Kidney (tissue), 22 donors: ENCODE measurements around the gene PRKAA2. TPM values are rescaled to one million over a fixed set of nuclear protein-coding genes. Genes with fewer than 3 reads are reported as not detected.
"Not testable (repeated sequence)": the region's sequence is repeated elsewhere in the genome, so short reads cannot be mapped to it uniquely, and the experiment has no call there.

Source experiments
- DNase-seq, 5 donors: peaks; one replicate each; pipeline ENCODE4 v3.0.0-alpha.2; 2013 to 2020
- FAIRE-seq: peaks from 2 replicates; lab custom pipeline; 2012; peaks lifted over from hg19 to GRCh38; lab: Jason Lieb, UNC
- H3K27ac ChIP-seq, 2 donors: one replicate each; pipeline ENCODE4 v1.7.0; 2013; ENCODE audit warnings: low read depth in 2 of 2, low read length in 2 of 2, inconsistent platforms in 1 of 2
- H3K27me3 ChIP-seq: one replicate; pipeline ENCODE4 v1.7.1; 2013; ENCODE audit warnings: low read length, inconsistent platforms; ENCODE audit not compliant: control insufficient read depth, insufficient read depth
- H3K36me3 ChIP-seq, 3 donors: one replicate each; pipeline versions ENCODE4 v1.7.0 to v1.7.1; 2013; ENCODE audit warnings: low read length in 3 of 3, control low read depth in 1 of 3, inconsistent platforms in 1 of 3; ENCODE audit not compliant: insufficient read depth in 3 of 3, control insufficient read depth in 2 of 3
- H3K4me1 ChIP-seq, 3 donors: one replicate each; pipeline versions ENCODE4 v1.7.0 to v1.7.1; 2013; ENCODE audit warnings: low read length in 3 of 3, inconsistent platforms in 1 of 3, low read depth in 1 of 3; ENCODE audit not compliant: control insufficient read depth in 2 of 3, insufficient read depth in 2 of 3
- H3K4me3 ChIP-seq, 3 donors: one replicate each; pipeline versions ENCODE4 v1.7.0 to v1.8.1; 2013; ENCODE audit warnings: low read length in 3 of 3, control low read depth in 1 of 3, inconsistent platforms in 1 of 3
- H3K9ac ChIP-seq, 3 donors: one replicate each; pipeline versions ENCODE4 v1.7.0 to v1.7.1; 2013; ENCODE audit warnings: low read length in 3 of 3, control low read depth in 1 of 3, inconsistent platforms in 1 of 3
- H3K9me3 ChIP-seq, 3 donors: one replicate each; pipeline versions ENCODE4 v1.7.0 to v1.7.1; 2013; ENCODE audit warnings: low read length in 3 of 3, control low read depth in 1 of 3, inconsistent platforms in 1 of 3; ENCODE audit not compliant: control insufficient read depth in 2 of 3, insufficient read depth in 1 of 3
- CTCF ChIP-seq: IDR thresholded peaks from 3 replicates; pipeline ENCODE4 v1.5.1; 2012; ENCODE audit warnings: mild to moderate bottlenecking, moderate library complexity, borderline replicate concordance; ENCODE audit not compliant: insufficient read depth; ENCODE audit errors: extremely low read depth
- intact Hi-C: fragments of 100-400 bp; cut with DNase I; formaldehyde crosslinking; loops from one replicate; pipeline ENCODE4 v1.11.1; 2022
- long read RNA-seq, 10 donors: library from polyadenylated mRNA in 1 of 10; unstranded in 1 of 10; transcript quantifications; one replicate each; pipeline ENCODE4 v2.0.0 and lab custom pipeline, GENCODE V29; 2021 to 2026
- polyA plus RNA-seq: library from polyadenylated mRNA; stranded (reverse); fragments of 350-450 nt; fragmentation: Illumina TruSeq; extraction: RNeasy Lipid Tissue Mini Kit (QIAGEN cat#74804); gene quantifications from one replicate; pipeline ENCODE4 v1.2.3, GENCODE V29; 2014; ENCODE audit warnings: low read depth, low replicate concordance; ENCODE audit not compliant: insufficient read depth
- total RNA-seq: library from RNA; stranded (reverse); fragmentation: NEBNext Ultra II Directional; extraction: Animal tissue kit (Norgen Biotek cat#: 25700); gene quantifications from one replicate; pipeline ENCODE4 v1.2.1, GENCODE V29; 2021
- donor health status: control.
- donor health status: control.
- donor health status: control.
- donor health status: control.
- donor health status: control.
- donor health status: DM: yes; HTN: yes; CAD: no.
- donor health status: Normal renal cell carcinoma (clear cell type).

The PRKAA2 gene
- total RNA-seq (11.6 TPM), polyA plus RNA-seq (7.0 TPM)
- long read RNA-seq, donor 1, full-length matches to known transcripts: 1 of 1 reads
- long read RNA-seq, donor 1, partial matches to known transcripts: 0 of 1 reads
- long read RNA-seq, donor 1, other reads (novel, unspliced or antisense): 0 of 1 reads
- long read RNA-seq, donor 2: 0 reads
- long read RNA-seq, donor 3, full-length matches to known transcripts: 1 of 1 reads
- long read RNA-seq, donor 3, partial matches to known transcripts: 0 of 1 reads
- long read RNA-seq, donor 3, other reads (novel, unspliced or antisense): 0 of 1 reads
- long read RNA-seq, donor 4, full-length matches to known transcripts: 3 of 3 reads
- long read RNA-seq, donor 4, partial matches to known transcripts: 0 of 3 reads
- long read RNA-seq, donor 4, other reads (novel, unspliced or antisense): 0 of 3 reads
- long read RNA-seq, donor 5: 0 reads
- long read RNA-seq, donor 6, full-length matches to known transcripts: 1 of 16 reads
- long read RNA-seq, donor 6, partial matches to known transcripts: 15 of 16 reads
- long read RNA-seq, donor 6, other reads (novel, unspliced or antisense): 0 of 16 reads
- long read RNA-seq, donor 7, full-length matches to known transcripts: 2 of 9 reads
- long read RNA-seq, donor 7, partial matches to known transcripts: 0 of 9 reads
- long read RNA-seq, donor 7, other reads (novel, unspliced or antisense): 7 of 9 reads
- long read RNA-seq, donor 8, full-length matches to known transcripts: 3 of 3 reads
- long read RNA-seq, donor 8, partial matches to known transcripts: 0 of 3 reads
- long read RNA-seq, donor 8, other reads (novel, unspliced or antisense): 0 of 3 reads
- long read RNA-seq, donor 9: 0 reads
- long read RNA-seq, donor 10, full-length matches to known transcripts: 1 of 1 reads
- long read RNA-seq, donor 10, partial matches to known transcripts: 0 of 1 reads
- long read RNA-seq, donor 10, other reads (novel, unspliced or antisense): 0 of 1 reads

GRCh38 chr1:56644919-56645676 lies at the start of gene PRKAA2:
Gene PRKAA2, plus strand, starts transcription at chr1:56645314. Its CDS starts 74 bp downstream, at chr1:56645388.
- peak; percentile 77 to 87 (median 80) for DNase-seq
- no peaks in the 10 kb centered on the region for H3K9me3 ChIP-seq
- H3K27ac ChIP-seq: peak within 1 kb of the TSS; percentile 87 to 89
- no peak for FAIRE-seq
- H3K27me3 ChIP-seq: peaks cover 4% of the 10 kb centered on the region
- H3K4me3 ChIP-seq: peak within 1 kb of the TSS; percentile 85 to 97 (median 85)
- peaks cover 3 to 11% (median 5%) of the 10 kb centered on the region in 3 donors for H3K4me1 ChIP-seq
- no peaks in the 10 kb centered on the region for H3K36me3 ChIP-seq
- no peak for TF ChIP-seq CTCF
- intact Hi-C loops: no loop called here
- peak within 1 kb of the TSS; percentile 71 to 97 (median 86) for H3K9ac ChIP-seq

- H3K4me3 ChIP-seq, H3K27me3 ChIP-seq, DNase-seq, FAIRE-seq, H3K4me1 ChIP-seq, H3K36me3 ChIP-seq, H3K9me3 ChIP-seq, H3K9ac ChIP-seq, intact Hi-C loops, H3K27ac ChIP-seq: not testable (repeated sequence)
Measured at GRCh38 chr1:56595397-56596191, 49.5 kb upstream of the PRKAA2 start.

- H3K4me1 ChIP-seq, FAIRE-seq, H3K4me3 ChIP-seq, DNase-seq, intact Hi-C loops, H3K36me3 ChIP-seq, H3K27ac ChIP-seq, H3K9me3 ChIP-seq, H3K27me3 ChIP-seq, H3K9ac ChIP-seq: not testable (repeated sequence)
Measured at GRCh38 chr1:56610097-56610496, 35.0 kb upstream of the PRKAA2 start.

- FAIRE-seq, DNase-seq: not testable (repeated sequence)
Measured at GRCh38 chr1:56610770-56611169, 34.3 kb upstream of the PRKAA2 start.

More at GRCh38 chr1:56610770-56611169, 34.3 kb upstream of the PRKAA2 start:
- intact Hi-C loops, H3K36me3 ChIP-seq, H3K4me3 ChIP-seq, H3K4me1 ChIP-seq, H3K27me3 ChIP-seq, H3K9me3 ChIP-seq, H3K27ac ChIP-seq, H3K9ac ChIP-seq: not testable (repeated sequence)
